HG03108 (cell line): ENCODE measurements around the gene HOXB2.
"Not testable (repeated sequence)": the region's sequence is repeated elsewhere in the genome, so short reads cannot be mapped to it uniquely, and the experiment has no call there.

Experiments used
- ATAC-seq: cut with Tn5 transposase; IDR thresholded peaks from one replicate; pipeline ENCODE4 v1.9.1; 2021; ENCODE audit warnings: moderate library complexity; ENCODE audit not compliant: unreplicated experiment

HOXB2 gene

GRCh38 chr17:48517478-48517877 lies 27.4 kb downstream of the HOXB2 start:
- no peak for ATAC-seq

- no peak for ATAC-seq
These were observed 28.7 kb downstream of the HOXB2 start for GRCh38 chr17:48515925-48516900.

GRCh38 chr17:48514477-48514876 lies 30.4 kb downstream of the HOXB2 start:
- ATAC-seq, result no peak

GRCh38 chr17:48513666-48514455 lies 31.0 kb downstream of the HOXB2 start:
- no peak for ATAC-seq

GRCh38 chr17:48513097-48513496 lies 31.8 kb downstream of the HOXB2 start:
- no peak for ATAC-seq

- no peak for ATAC-seq
These were observed 33.9 kb downstream of the HOXB2 start for GRCh38 chr17:48510761-48511604.

GRCh38 chr17:48510381-48510760 lies 34.5 kb downstream of the HOXB2 start:
- ATAC-seq, result no peak

GRCh38 chr17:48509708-48510107 lies 35.2 kb downstream of the HOXB2 start:
- ATAC-seq, result not testable (repeated sequence)

GRCh38 chr17:48506246-48506645 lies 38.7 kb downstream of the HOXB2 start:
- no peak for ATAC-seq

- ATAC-seq, result peak; percentile 87
These were observed 39.1 kb downstream of the HOXB2 start for GRCh38 chr17:48505788-48506187.

- ATAC-seq, result no peak
These were observed 40.0 kb downstream of the HOXB2 start for GRCh38 chr17:48504953-48505352.

- no peak for ATAC-seq
These were observed 41.2 kb downstream of the HOXB2 start for GRCh38 chr17:48503747-48504146.

- ATAC-seq, result no peak
These were observed 42.0 kb downstream of the HOXB2 start for GRCh38 chr17:48502901-48503300.

- ATAC-seq, result no peak
These were observed 42.6 kb downstream of the HOXB2 start for GRCh38 chr17:48502312-48502711.

GRCh38 chr17:48500435-48501426 lies 44.2 kb downstream of the HOXB2 start:
- ATAC-seq, result no peak

GRCh38 chr17:48499735-48500434 lies 45.0 kb downstream of the HOXB2 start:
- ATAC-seq, result no peak

GRCh38 chr17:48499248-48499647 lies 45.7 kb downstream of the HOXB2 start:
- ATAC-seq, result no peak

- no peak for ATAC-seq
These were observed 46.6 kb downstream of the HOXB2 start for GRCh38 chr17:48498164-48498850.

GRCh38 chr17:48497103-48497502 lies 47.8 kb downstream of the HOXB2 start:
- ATAC-seq, result no peak
